Measurements from ENCODE around the gene TNFRSF25. TPM values are rescaled to one million over a fixed set of nuclear protein-coding genes. Genes with fewer than 3 reads are reported as not detected.
"Not testable (repeated sequence)": the region's sequence is repeated elsewhere in the genome, so short reads cannot be mapped to it uniquely, and the experiment has no call there.

Gene TNFRSF25
- total RNA-seq, 1 donor = 2.0 TPM

GRCh38 chr1:6445062-6445763 is 20.8 kb downstream of the TNFRSF25 start:
- H3K4me3 ChIP-seq (ENCODE audit: low read depth, low read length) = no peak overlapping the region
- DNase-seq (ENCODE audit: low read depth) = peak; percentile 35
- TF ChIP-seq, protein P1, sequence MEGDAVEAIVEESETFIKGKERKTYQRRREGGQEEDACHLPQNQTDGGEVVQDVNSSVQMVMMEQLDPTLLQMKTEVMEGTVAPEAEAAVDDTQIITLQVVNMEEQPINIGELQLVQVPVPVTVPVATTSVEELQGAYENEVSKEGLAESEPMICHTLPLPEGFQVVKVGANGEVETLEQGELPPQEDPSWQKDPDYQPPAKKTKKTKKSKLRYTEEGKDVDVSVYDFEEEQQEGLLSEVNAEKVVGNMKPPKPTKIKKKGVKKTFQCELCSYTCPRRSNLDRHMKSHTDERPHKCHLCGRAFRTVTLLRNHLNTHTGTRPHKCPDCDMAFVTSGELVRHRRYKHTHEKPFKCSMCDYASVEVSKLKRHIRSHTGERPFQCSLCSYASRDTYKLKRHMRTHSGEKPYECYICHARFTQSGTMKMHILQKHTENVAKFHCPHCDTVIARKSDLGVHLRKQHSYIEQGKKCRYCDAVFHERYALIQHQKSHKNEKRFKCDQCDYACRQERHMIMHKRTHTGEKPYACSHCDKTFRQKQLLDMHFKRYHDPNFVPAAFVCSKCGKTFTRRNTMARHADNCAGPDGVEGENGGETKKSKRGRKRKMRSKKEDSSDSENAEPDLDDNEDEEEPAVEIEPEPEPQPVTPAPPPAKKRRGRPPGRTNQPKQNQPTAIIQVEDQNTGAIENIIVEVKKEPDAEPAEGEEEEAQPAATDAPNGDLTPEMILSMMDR (IDR thresholded peaks at IDR 0.05; ENCODE audit: insufficient read depth, low read length) = peak; percentile 65

- TF ChIP-seq, protein P1 (IDR thresholded peaks at IDR 0.05; ENCODE audit: insufficient read depth, low read length) = no peak
- DNase-seq (ENCODE audit: low read depth) = no peak
- no peak overlapping the region for H3K4me3 ChIP-seq (ENCODE audit: low read depth, low read length)
These were observed 21.6 kb downstream of the TNFRSF25 start for GRCh38 chr1:6444377-6444776.

DNA sequence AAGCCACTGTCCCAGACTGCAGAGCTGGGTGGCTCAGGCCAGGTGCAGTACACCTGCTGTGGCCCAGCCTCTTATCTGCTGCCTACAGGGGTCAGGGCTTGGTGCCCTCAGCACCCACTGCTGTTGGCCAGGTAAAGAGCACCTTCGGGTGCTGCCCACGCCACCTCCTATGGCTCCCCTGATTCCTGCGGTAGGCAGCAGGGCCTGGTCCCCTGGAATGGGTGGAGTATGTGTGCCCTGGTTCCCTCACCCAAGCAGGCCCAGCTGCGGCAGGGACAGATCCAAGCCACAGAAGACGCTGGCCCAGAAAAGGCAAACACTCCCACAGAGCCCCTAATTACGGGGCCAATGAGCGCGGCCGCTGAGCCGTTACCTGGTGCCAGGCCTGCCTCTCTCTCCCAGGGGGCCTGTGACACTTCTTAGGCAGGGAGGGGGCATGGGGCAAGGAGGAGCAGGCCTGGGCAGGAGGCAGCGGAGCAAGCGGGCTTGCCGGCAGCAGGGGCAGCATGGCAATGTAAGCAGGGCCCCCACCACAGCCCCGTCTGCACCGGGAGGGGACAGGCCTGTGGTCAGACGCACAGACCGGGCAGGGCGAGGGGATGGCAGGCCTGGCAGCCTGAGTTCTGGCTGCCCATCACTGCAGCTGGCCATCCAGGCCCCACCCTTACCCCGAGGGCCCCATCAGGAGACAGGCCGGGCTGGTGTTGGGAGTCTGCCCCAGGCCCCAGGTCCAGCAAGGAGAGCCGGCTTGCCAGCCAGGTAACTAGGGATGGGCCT is 22.4 kb downstream of the TNFRSF25 start:
- H3K4me3 ChIP-seq (ENCODE audit: low read depth, low read length) = no peak overlapping the region
- DNase-seq (ENCODE audit: low read depth) = no peak
- TF ChIP-seq, protein P1 (IDR thresholded peaks at IDR 0.05; ENCODE audit: insufficient read depth, low read length) = no peak

DNA sequence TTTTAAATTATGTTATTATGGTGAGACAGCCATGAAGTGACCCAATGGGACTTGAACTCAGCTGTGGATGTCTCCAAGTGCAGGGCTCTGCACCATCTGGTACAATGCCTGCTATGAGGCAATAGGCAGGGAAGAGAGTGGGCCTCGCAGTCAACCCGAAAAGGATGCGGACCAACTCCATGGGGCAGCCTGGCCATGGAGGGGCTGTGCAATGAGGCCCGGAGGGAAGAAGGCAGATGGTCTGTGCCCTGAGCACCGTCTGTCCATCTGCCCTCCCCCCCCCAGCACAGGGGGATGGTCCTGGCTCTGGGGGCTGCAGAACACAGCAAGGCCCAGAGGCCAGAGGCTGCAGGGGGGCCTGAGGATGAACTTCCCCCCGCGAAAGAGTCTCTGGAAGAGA is 24.4 kb downstream of the TNFRSF25 start:
- H3K4me3 ChIP-seq (ENCODE audit: low read depth, low read length) = no peak overlapping the region
- TF ChIP-seq, protein P1 (IDR thresholded peaks at IDR 0.05; ENCODE audit: insufficient read depth, low read length) = no peak
- no peak for DNase-seq (ENCODE audit: low read depth)

GRCh38 chr1:6440198-6441126 is 25.5 kb downstream of the TNFRSF25 start:
- TF ChIP-seq, protein P1 (IDR thresholded peaks at IDR 0.05; ENCODE audit: insufficient read depth, low read length) = no peak
- no peak overlapping the region for H3K4me3 ChIP-seq (ENCODE audit: low read depth, low read length)
- no peak for DNase-seq (ENCODE audit: low read depth)

DNA sequence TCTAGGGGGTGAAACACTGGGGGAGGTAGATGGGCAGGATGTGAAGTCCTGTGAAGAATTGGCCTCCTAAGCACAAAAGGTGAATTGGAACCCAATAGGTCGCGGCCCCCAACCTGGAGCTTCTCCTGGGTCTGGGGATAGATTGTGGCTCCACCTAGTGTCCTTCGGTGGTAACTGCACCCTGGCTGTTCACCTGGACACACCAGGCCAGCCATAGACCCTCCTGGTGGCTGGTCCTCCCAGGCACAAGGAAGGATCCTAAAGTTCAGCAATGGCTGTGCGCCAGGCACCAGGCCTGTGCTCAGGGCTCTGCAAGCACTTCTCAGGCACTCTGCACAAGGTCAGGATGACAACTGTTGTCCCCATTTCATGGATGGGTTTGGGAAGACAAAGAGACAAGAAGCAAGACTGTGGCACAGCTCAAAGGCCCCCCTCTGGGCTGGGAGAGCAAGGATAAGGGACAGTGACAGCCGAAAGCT is 27.9 kb downstream of the TNFRSF25 start:
- TF ChIP-seq, protein P1 (IDR thresholded peaks at IDR 0.05; ENCODE audit: insufficient read depth, low read length) = peak; percentile 95
- no peak overlapping the region for H3K4me3 ChIP-seq (ENCODE audit: low read depth, low read length)
- DNase-seq (ENCODE audit: low read depth) = peak; percentile 55

GRCh38 chr1:6437012-6437700 is 28.8 kb downstream of the TNFRSF25 start:
- not testable (repeated sequence) for H3K4me3 ChIP-seq (ENCODE audit: low read depth, low read length); DNase-seq (ENCODE audit: low read depth)

DNA sequence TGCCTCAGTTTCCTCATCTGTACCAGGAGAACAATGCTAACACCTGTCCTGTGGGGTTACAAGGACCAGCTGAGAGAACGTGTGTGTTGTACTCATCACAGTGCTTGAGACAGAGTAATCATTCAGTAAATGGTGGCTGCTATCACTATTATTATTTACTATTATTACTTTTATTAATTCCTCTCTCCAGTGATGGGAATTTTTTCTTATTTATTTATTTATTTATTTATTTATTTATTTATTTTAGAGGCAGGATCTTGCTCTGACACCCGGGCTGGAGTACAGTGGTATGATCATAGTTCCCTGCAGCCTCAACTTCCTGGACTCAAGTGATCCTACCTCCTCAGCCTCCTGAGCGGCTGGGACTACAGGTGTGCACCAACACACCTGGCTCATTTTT is 29.7 kb downstream of the TNFRSF25 start:
- not testable (repeated sequence) for DNase-seq (ENCODE audit: low read depth); H3K4me3 ChIP-seq (ENCODE audit: low read depth, low read length)
